HepG2 (cell line): ENCODE measurements around the gene PRDX2. TPM values are rescaled to one million over a fixed set of nuclear protein-coding genes. Genes with fewer than 3 reads are reported as not detected.

Source experiments
- ARNTL ChIP-seq: sonication (generic); formaldehyde crosslinking; IDR thresholded peaks from 2 replicates; pipeline ENCODE4 v1.4.0; 2020; ENCODE audit warnings: mild to moderate bottlenecking, missing genetic modification reagents
- BCL6 ChIP-seq: IDR thresholded peaks from 2 replicates; pipeline ENCODE4 v1.6.1; 2016; ENCODE audit warnings: missing genetic modification reagents, missing compliant biosample characterization
- CBX1 ChIP-seq: IDR thresholded peaks from one replicate; pipeline ENCODE4 v1.6.1; 2016; ENCODE audit warnings: antibody characterized with exemption, low read depth
- CEBPB ChIP-seq: IDR thresholded peaks from 2 replicates; pipeline ENCODE4 v1.6.1; 2011; ENCODE audit warnings: low read depth, low read length, improper control_type of control experiment, borderline replicate concordance
- ETV6 ChIP-seq: sonication (generic); formaldehyde crosslinking; conservative IDR thresholded peaks from 2 replicates; pipeline ENCODE4 v1.4.0; 2020; ENCODE audit warnings: missing genetic modification reagents
- KAT7 ChIP-seq: IDR thresholded peaks from 2 replicates; pipeline ENCODE4 v1.6.1; 2018; ENCODE audit warnings: borderline replicate concordance, missing compliant biosample characterization
- REXO4 ChIP-seq: sonication (generic); formaldehyde crosslinking; IDR thresholded peaks from 2 replicates; pipeline ENCODE4 v1.8.0; 2022; ENCODE audit warnings: missing genetic modification reagents, mild to moderate bottlenecking, borderline replicate concordance
- SCMH1 ChIP-seq: sonication (generic); formaldehyde crosslinking; IDR thresholded peaks from 2 replicates; pipeline ENCODE4 v1.9.0; 2021; ENCODE audit warnings: missing genetic modification reagents, mild to moderate bottlenecking, borderline replicate concordance
- U2AF1 ChIP-seq: fragments of 200-400 bp; formaldehyde crosslinking; optimal IDR thresholded peaks from 2 replicates; pipeline ENCODE3; 2017; ENCODE audit warnings: mild to moderate bottlenecking, low read depth, low read length
- ZBTB7B ChIP-seq: sonication (generic); formaldehyde crosslinking; IDR thresholded peaks from 2 replicates; pipeline ENCODE4 v1.4.0; 2020; ENCODE audit warnings: missing genetic modification reagents
- ZKSCAN1 ChIP-seq: fragments of 150-350 bp; IDR thresholded peaks from 2 replicates; pipeline ENCODE4 v1.6.1; 2014; ENCODE audit warnings: low read length
- ZNF292 ChIP-seq: sonication (generic); formaldehyde crosslinking; IDR thresholded peaks from 2 replicates; pipeline ENCODE4 v1.8.1; 2022; ENCODE audit warnings: mild to moderate bottlenecking, low read depth, missing genetic modification reagents, borderline replicate concordance
- ZNF484 ChIP-seq: sonication (generic); formaldehyde crosslinking; IDR thresholded peaks from 2 replicates; pipeline ENCODE4 v1.5.1; 2020; ENCODE audit warnings: mild to moderate bottlenecking, low read depth, missing genetic modification reagents, borderline replicate concordance
- ZNF616 ChIP-seq: sonication (generic); formaldehyde crosslinking; IDR thresholded peaks from 2 replicates; pipeline ENCODE4 v1.5.0; 2020; ENCODE audit warnings: low read depth, mild to moderate bottlenecking, missing genetic modification reagents
- ZNF780A ChIP-seq: sonication (generic); formaldehyde crosslinking; IDR thresholded peaks from 2 replicates; pipeline ENCODE4 v1.8.0; 2022; ENCODE audit warnings: mild to moderate bottlenecking, missing genetic modification reagents, moderate library complexity
- ZNF790 ChIP-seq: sonication (generic); formaldehyde crosslinking; IDR thresholded peaks from 2 replicates; pipeline ENCODE4 v1.8.0; 2022; ENCODE audit warnings: missing genetic modification reagents, mild to moderate bottlenecking, borderline replicate concordance
- ZNF792 ChIP-seq: IDR thresholded peaks from 2 replicates; pipeline ENCODE4 v1.6.1; 2016
- polyA plus RNA-seq, 8 experiments: library from polyadenylated mRNA; depleted of rRNA in 3 of 8; stranded (reverse) in 7 of 8; unstranded in 1 of 8; fragments of >200 nt; fragmentation: Illumina TruSeq in 4 of 8; extraction: Trizol in 4 of 8; gene quantifications; 2 replicates each; pipeline versions ENCODE4 v1.2.1 to v1.2.3, GENCODE V29; 2011 to 2016; ENCODE audit warnings: low read depth in 4 of 8, missing spikeins in 1 of 8, mixed read lengths in 1 of 8; ENCODE audit not compliant: insufficient read depth in 1 of 8
- total RNA-seq, 5 experiments: library from RNA; depleted of rRNA; stranded (reverse); fragments of >200 nt; fragmentation: Illumina TruSeq; extraction: Trizol; gene quantifications; 2 replicates each; pipeline ENCODE4 v1.2.3, GENCODE V29; 2016; ENCODE audit warnings: low read depth in 1 of 5
- TF ChIP-seq, protein P1 (sequence below): sonication (generic); formaldehyde crosslinking; conservative IDR thresholded peaks from 2 replicates; pipeline ENCODE4 v1.8.0; 2022; ENCODE audit warnings: missing genetic modification reagents
- TF ChIP-seq, protein P2 (sequence below): sonication (generic); formaldehyde crosslinking; IDR thresholded peaks from 2 replicates; pipeline ENCODE4 v1.5.0; 2020; ENCODE audit warnings: missing genetic modification reagents, mild to moderate bottlenecking, borderline replicate concordance
- TF ChIP-seq, protein P3 (sequence below): sonication (generic); formaldehyde crosslinking; conservative IDR thresholded peaks from 2 replicates; pipeline ENCODE4 v1.8.1; 2023; ENCODE audit warnings: missing genetic modification reagents
- TF ChIP-seq, protein P4 (sequence below): sonication (generic); formaldehyde crosslinking; IDR thresholded peaks from 2 replicates; pipeline ENCODE4 v1.4.0; 2020; ENCODE audit warnings: missing genetic modification reagents
- TF ChIP-seq, protein P5 (sequence below): sonication (generic); formaldehyde crosslinking; IDR thresholded peaks from 2 replicates; pipeline ENCODE4 v1.5.1; 2020; ENCODE audit warnings: missing genetic modification reagents, mild to moderate bottlenecking, borderline replicate concordance

Gene PRDX2
- total and polyA plus RNA-seq, 2 of the 13 experiments (the other 11 are each of a cell fraction or from before 2014, with no cell fraction given): 218 to 381 TPM

DNA sequence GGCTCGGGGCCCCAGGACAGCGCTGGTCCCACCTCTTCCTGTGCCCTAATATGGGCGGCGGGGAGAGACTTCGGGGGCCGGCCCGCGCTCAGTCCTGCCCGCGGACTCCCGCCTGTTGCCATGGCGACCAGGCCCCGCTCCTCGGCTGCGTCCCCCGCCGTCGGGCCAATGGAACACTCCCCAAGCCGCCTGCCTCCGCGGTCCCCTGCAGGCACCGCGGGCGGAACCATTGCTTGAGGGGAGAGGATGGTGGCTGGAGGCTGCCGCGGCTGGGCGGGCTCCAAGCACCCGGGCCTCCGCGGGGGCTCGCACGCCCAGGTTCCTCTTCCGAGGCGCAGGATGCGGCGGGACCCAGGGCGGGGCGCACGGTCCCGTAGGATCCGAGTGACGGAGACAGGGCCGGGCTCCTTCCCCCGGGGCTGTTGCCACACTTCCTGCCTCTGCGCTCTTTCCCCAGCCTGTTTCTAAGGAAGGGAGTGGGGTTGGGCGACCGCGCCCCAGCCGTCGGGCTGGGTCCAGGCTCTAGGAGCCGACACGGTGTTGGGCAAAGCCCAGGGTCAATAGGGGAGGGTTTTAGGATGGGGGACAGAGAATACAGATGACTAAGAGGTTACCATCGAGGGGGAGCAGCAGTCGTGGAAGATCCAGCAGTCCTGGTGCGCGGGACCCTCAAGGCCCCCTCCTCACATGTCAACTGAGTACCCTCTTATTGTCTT is 11.5 kb downstream of the PRDX2 start (continued):
- TF ChIP-seq, protein P1, sequence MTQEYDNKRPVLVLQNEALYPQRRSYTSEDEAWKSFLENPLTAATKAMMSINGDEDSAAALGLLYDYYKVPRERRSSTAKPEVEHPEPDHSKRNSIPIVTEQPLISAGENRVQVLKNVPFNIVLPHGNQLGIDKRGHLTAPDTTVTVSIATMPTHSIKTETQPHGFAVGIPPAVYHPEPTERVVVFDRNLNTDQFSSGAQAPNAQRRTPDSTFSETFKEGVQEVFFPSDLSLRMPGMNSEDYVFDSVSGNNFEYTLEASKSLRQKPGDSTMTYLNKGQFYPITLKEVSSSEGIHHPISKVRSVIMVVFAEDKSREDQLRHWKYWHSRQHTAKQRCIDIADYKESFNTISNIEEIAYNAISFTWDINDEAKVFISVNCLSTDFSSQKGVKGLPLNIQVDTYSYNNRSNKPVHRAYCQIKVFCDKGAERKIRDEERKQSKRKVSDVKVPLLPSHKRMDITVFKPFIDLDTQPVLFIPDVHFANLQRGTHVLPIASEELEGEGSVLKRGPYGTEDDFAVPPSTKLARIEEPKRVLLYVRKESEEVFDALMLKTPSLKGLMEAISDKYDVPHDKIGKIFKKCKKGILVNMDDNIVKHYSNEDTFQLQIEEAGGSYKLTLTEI (CRISPR knock-in tag): no peak
- TF ChIP-seq, protein P2, sequence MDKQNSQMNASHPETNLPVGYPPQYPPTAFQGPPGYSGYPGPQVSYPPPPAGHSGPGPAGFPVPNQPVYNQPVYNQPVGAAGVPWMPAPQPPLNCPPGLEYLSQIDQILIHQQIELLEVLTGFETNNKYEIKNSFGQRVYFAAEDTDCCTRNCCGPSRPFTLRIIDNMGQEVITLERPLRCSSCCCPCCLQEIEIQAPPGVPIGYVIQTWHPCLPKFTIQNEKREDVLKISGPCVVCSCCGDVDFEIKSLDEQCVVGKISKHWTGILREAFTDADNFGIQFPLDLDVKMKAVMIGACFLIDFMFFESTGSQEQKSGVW (CRISPR knock-in tag): no peak
- TF ChIP-seq, protein P3, sequence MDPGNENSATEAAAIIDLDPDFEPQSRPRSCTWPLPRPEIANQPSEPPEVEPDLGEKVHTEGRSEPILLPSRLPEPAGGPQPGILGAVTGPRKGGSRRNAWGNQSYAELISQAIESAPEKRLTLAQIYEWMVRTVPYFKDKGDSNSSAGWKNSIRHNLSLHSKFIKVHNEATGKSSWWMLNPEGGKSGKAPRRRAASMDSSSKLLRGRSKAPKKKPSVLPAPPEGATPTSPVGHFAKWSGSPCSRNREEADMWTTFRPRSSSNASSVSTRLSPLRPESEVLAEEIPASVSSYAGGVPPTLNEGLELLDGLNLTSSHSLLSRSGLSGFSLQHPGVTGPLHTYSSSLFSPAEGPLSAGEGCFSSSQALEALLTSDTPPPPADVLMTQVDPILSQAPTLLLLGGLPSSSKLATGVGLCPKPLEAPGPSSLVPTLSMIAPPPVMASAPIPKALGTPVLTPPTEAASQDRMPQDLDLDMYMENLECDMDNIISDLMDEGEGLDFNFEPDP (CRISPR knock-in tag): no peak
- TF ChIP-seq ZNF792 (CRISPR knock-in tag) (no peak), REXO4 (CRISPR knock-in tag) (no peak), BCL6 (CRISPR knock-in tag) (peak; percentile 33; the same call in 1 of the 2 replicates), KAT7 (CRISPR knock-in tag) (no peak), CBX1 (no peak), CEBPB (peak; percentile 78; the same call in 1 of the 2 replicates), ZNF790 (CRISPR knock-in tag) (0 out of 2 replicates have a peak, but pooled peaks have one; percentile 57), ETV6 (CRISPR knock-in tag) (no peak), ZNF292 (CRISPR knock-in tag) (no peak), ZNF780A (CRISPR knock-in tag) (no peak), ZBTB7B (CRISPR knock-in tag) (no peak; the same call in none of the 2 replicates), ARNTL (no peak), ZNF484 (CRISPR knock-in tag) (no peak), ZKSCAN1 (no peak), U2AF1 (no peak), ZNF616 (CRISPR knock-in tag) (no peak), SCMH1 (CRISPR knock-in tag) (no peak)
- TF ChIP-seq, protein P4, sequence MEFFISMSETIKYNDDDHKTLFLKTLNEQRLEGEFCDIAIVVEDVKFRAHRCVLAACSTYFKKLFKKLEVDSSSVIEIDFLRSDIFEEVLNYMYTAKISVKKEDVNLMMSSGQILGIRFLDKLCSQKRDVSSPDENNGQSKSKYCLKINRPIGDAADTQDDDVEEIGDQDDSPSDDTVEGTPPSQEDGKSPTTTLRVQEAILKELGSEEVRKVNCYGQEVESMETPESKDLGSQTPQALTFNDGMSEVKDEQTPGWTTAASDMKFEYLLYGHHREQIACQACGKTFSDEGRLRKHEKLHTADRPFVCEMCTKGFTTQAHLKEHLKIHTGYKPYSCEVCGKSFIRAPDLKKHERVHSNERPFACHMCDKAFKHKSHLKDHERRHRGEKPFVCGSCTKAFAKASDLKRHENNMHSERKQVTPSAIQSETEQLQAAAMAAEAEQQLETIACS (CRISPR knock-in tag): no peak
- TF ChIP-seq, protein P5, sequence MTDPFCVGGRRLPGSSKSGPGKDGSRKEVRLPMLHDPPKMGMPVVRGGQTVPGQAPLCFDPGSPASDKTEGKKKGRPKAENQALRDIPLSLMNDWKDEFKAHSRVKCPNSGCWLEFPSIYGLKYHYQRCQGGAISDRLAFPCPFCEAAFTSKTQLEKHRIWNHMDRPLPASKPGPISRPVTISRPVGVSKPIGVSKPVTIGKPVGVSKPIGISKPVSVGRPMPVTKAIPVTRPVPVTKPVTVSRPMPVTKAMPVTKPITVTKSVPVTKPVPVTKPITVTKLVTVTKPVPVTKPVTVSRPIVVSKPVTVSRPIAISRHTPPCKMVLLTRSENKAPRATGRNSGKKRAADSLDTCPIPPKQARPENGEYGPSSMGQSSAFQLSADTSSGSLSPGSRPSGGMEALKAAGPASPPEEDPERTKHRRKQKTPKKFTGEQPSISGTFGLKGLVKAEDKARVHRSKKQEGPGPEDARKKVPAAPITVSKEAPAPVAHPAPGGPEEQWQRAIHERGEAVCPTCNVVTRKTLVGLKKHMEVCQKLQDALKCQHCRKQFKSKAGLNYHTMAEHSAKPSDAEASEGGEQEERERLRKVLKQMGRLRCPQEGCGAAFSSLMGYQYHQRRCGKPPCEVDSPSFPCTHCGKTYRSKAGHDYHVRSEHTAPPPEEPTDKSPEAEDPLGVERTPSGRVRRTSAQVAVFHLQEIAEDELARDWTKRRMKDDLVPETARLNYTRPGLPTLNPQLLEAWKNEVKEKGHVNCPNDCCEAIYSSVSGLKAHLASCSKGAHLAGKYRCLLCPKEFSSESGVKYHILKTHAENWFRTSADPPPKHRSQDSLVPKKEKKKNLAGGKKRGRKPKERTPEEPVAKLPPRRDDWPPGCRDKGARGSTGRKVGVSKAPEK (CRISPR knock-in tag): no peak
